NCI-H2171 (cell line): ENCODE measurements around the gene PCK1.

Experiments
- DNase-seq: peaks from one replicate; lab custom pipeline; 2025; lab: John Stamatoyannopoulos, UW

The PCK1 gene

DNA sequence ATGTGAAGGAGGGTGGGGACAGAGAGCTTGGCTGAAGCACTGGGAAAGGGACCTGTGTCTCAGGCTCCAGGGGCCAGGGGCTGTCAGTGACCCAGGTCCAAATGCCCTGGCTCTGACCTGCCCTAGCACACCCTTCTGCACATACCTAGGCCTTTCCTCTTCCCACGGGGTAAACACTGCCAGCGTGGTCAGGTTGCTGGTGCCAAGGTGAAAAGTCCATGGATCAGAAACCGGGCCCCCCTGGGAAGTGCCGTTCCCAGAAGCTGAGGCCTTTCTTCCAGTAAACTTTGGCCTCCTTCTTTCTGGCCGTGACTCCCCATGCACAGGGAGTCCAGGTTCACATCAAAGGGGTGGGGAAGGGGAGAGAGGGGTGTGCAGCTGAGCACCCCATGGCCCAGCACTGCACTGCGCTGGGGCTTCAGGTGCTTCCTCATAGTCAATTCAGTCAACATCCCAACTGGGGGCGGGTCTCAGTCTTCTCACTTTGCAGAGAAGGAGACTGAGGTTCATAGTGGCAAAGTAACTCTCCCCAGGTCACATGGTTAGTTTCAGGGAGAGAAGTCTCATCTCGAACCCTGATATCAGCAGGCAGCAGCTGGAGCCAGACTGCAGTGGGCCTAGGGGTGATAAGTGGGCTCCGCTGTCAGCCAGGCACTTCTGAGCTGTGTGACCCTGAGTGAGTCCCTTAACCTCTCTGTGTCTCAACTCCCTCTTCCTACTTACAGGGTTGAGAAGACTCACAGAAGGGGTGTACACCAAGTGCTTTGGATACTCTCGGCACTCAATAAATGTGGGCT lies 17.0 kb downstream of the PCK1 start:
- DNase-seq = no peak

DNA sequence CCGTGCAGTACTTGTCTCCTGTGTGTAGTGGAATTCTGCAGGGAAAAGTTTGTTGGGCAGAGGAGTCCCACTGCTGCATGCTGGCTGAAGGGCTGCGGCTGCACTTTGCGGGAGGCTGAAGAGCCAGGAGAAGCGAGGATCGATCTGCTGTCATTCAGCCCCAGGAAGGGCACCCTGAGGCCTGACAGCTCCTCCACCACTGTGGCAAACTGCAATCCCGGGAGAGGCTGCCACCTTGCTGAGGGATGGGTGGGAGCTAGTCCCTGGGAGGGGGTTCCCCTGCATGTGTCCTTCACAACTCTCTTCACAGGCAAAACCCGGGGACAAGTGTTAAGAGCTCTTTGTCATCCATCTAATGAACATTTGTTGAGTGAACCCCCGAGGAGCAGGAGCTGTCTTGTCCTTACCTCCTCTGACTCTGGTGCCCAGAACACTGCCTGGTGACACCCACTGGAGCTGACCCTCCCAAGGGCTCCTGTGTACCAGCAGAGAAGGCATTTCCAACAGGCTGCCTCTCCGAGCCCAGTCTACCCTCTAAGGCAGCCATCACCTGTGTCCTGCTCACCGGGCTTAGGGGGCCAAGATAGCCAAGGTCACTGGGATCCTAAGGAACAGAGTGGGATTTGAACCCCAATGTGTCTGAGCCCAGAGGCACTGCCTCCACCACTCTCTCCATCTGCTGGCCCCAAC lies 17.7 kb downstream of the PCK1 start:
- DNase-seq = no peak

DNA sequence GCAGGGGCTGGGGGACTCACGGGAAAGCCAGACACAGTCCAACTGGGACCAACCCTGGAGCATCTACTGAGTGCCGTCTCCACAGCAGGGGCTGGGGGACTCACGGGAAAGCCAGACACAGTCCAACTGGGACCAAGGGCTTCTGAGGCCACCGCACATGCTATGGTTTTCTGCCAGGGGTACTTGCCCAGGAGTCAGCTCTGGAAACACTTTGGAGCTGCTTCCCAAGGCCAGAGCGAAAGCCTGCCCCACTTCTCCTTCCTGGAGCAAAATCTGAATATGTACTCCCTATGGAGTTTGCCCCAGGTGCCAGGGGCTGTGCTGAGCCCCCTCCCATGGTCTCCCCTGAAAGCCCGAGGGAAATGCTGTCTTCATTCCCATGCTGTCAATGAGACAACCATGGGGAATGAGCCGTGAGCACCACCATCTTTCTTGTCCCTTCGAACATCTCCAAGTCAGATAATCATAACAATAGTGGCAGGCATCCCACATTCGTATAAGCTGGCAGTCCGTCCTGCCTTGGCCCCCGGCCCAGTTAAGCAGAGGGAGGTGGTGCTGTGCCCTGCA lies 18.5 kb downstream of the PCK1 start:
- DNase-seq = no peak

DNA sequence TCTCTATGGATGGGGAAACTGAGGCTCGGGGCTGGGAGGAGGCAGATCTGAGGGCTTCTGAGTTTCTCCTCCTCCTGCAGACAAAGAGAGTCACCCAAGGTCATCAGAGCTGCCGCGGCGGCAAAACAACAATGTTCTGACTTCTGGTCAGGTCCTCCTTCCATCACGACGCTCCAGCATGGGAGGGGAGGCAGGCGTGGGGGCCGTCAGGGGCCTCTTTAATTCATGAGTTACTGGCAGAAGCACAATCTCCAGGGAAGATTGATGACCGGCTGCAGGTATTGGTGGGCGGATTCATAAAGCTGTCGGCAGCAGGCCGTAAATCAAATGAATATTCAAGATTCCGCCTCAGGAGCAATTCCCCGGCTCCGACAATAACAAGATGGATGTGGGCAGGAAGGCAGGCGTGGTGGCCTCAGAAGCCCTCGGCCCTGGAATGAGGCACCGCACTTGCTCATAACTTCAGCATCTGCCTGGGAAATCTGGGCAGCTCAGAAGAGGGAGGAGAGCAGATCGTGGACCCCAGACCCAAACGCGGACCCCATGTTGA lies 19.1 kb downstream of the PCK1 start:
- no peak for DNase-seq

DNA sequence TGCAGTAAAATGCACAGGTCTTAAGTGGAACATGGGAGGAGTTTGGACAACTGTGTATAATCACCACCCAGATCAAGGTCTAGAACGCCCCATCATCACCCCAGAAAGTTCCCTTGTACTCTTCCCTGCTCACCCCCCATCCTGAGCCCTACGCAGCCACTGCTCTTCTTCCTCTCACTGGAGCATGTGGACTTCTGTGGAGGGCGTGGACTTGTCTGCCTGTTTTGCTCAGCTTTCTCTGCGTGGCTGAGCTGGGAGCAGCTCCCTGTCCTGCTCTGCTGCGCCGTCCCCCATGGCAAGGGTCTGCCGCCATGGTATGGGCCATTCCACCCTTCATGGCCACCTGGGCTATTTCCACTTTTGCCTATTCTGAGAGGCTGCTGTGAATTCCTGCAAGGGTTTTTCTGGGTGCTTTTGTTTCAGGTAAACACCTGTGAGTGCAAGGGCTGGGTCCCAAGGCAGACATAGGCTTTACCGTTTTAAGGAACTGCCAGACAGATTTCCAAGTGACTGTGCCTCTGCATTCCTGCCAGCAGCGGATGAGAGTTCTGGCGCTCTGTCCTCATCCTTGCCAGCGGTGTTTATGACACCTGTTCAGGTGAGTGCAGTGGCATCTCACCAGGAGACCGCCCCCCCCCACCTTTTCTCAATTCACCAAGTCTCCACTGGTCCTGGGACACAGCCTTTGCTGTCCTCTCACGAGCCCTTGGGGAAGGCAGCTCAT lies 19.7 kb downstream of the PCK1 start:
- DNase-seq = no peak

DNA sequence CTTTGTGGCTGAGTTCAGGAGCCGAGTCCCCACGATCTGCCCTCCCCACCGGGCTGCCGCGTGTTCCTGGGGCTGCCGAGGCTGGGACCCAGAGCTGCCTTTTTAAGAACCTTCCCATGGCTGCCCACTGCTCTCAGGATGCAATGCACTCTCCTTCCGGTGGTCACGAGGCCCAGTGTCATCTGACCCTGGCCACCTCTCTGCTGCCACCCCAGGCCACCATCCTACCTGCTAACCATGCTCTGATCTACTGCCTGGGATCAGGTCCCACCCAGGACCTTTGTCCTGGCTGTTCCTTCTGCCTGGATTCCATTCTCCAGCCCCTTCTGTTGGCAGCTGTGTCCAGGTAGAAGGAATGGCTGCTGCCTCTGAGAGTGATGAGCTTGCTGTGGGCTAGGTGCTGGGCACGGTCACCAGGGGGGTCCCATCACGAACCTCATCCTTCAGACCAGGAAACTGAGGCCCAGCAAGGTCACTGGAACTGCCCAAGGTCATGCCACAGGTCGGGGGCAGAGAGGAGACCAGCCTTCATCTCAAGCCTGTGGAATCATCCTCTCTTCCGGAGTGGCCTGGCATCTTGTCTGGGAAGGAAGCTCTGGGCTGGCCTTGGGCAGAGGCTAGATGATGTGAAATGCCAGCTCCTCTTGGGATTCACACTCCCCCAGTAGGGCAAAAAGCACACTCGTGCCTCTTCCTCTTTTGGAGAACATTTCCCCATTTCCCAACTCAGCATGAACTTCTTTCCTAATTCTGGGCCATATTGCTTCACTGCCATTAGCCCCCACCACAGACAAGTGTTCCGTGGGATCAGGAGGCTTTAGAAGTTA lies 20.5 kb downstream of the PCK1 start:
- no peak for DNase-seq

DNA sequence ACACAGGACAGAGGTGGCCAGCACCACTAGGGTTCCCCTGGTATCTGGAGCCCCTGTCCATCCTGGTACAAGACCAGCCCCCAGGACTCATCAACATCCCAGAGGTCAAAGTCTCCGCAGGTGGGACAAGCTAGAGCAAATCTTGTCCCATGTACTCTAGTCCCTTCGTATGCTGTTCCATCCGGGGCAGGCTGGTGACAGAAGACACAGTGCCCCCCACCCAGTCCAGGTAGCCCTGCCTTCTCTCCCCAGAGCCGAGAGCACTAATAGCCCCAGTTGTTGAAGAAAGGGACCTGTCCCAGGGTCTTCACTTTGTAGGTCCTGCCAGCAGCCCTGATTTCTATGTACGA lies 21.1 kb downstream of the PCK1 start:
- DNase-seq = no peak

DNA sequence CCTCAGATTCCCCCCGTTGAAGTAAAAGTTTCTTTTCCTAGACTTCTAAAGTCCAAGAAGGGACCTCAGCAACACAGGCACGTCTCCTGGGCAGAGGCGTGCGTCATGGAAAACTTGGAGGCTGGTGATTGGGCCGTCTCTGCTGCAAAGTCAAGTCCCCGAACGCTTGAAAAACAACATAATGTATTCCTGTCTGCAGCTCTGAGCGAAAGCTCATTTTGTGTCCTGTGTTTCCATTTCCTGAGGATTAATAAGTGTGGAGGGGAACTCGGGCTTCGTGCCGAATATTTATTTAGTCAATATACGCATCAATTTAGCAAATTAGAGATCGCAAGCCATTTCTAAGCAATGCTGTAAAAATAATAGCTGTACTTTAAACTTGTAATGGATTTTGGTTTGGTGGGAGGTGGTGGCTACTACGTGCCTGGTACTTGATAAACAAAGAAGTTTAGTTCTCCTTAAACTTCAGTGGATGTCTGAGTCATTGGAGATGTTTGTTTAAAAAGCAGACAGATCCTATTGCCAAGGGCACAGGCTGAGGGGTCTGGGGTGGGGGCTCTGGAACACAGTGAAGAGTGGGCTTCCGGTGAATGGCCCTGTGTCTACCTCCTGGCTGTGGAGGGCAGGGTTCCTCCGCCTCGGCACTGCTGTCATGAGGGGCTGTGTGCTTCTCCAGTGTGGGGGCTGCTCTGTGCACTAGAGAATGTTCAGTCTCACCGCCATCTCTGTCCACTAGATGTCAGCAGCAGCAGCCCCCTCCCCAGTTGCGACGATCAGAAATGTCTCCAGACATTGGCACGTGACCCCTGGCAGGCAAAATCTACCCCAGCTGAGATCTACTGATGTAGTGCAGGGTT lies 21.8 kb downstream of the PCK1 start:
- DNase-seq = no peak

DNA sequence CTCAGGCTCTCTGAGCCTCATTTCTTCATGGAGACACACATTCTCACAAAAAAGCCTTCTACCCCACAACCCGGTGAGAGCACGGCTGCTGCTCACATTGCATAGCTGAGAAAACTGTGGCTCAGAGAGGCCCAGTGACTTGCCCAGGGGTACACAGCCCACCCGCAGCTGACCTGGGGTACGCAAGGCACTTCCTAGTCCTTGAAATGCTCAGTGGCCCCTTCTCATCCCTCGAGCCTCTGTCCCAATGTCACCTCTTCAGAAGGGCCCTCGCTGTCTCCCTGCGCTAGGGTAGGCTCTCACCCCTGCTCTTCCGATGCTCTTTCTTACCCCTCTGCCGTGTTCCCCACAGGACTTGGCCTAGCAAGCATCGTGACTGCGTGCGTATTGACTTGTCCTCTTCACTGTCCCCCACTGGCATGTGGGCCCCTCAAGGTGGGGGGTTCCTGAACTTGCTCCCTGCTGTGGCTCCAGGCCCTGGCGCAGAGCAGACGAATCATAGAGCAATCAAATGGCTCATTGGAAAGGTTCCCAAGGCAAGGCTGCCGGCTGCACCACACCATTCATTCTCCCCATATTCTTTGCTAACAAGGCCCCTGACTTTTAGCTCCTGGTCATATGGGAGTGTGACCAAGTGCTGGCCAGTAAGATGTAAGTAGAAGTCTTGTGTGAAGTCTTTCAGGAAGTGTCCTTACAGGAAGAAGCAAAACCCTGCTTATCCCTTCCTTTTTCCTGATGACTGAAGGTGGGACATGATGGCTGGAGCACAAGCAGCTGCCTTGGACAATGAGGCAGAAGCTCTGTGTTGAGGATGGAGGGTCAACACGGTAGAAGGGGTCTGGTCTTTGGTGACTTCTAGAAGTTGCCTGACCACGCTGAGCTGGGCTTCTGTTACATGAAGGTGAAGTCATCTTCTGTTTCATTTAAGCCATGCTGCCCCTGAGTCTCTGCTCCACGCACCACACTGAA lies 22.7 kb downstream of the PCK1 start:
- no peak for DNase-seq

DNA sequence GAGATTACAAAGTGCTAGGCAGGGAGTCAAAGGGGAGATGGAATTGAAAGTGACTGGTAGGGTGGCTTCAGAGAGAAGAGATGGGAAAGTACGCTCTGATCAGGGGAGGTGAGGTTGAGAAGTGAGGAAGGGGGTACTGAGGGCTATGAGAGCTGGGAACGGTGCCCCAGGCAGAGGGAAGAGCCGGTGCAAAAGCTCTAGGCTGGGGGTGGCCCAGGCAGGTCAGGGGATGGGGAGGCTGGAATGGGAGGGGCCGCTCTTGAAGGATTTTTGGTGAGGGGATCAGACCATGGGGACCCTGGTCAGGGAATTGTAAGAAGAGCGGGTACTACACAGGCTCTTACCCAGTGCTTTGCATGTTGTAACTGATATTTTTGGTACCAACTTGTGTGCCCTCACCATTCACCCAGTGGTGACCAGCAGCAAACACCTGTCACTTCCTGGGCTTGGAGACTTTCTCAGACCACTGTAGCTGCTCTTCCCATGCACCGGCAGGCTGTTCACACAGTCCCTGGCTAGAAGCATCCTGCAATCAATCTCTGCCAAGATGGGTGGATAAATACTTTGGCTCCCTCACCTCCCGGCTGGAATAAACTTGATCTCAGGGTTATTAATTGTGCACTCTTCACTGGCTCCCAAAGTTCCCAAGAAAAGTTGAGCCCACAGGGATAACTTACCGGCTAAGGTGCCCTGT lies 24.0 kb downstream of the PCK1 start:
- no peak for DNase-seq

DNA sequence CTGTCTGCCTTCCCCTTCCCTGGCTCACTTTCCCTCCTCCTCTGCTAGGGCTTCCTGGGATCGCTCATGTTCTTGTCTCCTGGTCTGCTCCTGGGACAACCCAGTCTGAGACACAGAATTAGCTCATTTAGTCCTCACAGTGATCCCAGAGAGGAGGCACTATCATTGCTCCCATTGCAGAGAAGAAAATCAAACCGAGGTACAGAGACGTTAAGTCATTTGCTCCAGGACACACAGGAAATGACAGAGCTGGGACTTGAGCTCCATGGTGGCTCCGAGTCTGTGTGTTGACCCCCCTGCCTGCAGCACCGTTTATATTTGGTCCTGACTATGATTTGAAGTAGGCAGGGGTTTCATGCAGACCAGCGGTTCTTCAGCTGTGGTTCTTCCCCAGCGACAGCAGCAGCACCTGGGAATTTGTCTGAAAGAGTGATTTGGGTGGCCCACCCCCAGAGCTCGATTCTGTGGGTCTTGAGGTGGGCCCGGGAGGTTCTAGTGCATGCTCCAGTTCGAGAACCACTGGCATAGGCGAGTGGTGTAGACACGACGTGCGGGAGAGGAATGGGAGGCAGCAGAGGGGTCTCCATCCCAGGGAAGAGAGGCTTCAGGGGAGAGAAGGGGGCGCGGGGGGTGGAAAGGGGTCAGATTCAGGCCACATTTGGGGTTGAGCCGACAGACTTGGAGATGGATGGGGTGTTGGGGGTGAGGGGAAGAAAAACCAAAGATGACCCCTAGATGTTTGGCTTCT lies 24.7 kb downstream of the PCK1 start:
- DNase-seq = no peak

DNA sequence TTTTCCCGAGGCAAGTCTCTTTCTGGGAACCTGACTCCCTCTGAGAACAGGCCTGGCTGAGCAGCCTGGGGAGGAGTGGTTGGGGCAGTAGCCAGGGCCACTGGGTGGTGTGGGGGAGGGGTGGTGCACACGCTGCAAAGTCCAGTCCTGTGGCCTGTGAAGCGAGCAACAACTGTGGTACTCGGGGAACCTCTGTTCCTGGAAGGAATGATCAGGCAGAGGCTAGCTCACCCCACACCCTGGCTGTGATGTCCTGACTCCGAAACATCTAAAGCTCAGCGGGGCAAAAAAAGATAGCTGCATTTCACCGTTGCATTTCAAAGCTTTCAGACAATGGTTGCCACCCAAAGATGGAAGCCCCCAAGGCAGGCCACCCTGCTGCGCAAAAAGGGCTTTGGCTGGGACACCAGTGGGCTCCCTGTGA lies 25.5 kb downstream of the PCK1 start:
- DNase-seq = no peak

DNA sequence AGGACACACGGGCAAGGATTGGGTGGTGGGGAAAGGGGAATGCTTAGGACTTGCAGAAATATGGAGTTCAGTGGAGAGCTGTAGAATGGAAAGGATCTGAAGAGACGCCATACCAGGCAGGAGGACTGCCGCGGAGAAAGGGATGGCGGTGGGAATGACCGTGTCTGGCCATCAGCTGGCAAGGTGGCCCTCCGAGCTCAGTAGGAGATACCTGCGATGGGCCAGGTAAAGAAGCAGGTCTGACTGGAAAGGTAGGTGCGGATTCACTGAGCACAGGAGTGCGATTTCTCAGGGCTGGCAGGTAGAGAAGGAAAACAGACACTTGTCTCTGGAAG lies 26.0 kb downstream of the PCK1 start:
- no peak for DNase-seq

DNA sequence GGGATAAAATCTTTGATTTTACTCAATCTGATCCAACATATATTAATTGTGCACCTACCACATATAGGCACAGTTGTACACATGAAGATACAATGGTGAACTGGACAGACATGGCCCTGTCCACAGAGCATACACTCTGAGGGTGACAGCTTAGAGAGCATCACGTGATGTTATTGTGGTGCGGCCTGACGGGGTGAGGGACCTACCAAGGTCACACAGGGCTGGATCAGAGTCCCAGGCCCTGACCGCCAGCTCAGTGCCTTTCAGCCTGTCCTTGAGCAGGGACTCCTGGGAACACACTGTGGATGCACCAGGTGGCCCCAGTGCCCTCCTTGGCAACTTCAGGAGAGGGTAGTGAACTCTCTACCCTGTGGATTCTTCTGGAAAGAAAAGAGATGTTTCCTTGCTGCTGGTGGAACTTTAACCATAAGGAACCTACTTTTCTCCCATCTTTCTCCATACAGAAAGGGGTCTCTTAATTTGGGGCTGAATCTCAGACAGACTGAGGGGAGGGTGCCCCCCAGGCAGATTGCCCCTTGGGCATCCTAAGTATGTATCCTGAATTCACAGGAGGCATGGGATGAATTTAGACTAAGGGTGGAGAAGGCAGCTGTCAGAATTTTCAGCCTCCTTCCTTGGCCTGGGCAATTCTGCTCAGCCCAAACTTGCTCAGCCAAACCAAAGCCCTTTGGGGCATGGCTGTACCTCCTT lies 26.5 kb downstream of the PCK1 start:
- DNase-seq = no peak

DNA sequence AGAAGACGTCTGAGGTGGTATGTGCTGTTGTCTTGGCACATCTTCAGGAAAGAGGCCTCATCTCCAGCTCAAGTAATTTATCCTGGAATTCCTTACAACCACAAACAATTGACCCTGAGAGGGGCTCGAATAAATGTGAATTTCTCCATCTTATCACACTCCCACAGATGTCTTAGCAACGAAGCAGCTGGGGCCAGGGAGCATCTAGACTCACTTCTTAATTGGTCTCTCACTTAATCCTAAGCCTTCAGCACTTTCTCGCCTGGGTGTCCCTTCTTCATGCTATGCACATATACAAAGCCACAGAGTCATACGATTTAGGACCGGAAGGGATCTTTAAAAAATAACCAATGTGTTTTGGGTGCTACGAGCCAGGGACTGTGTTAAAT lies 27.1 kb downstream of the PCK1 start:
- DNase-seq = no peak

DNA sequence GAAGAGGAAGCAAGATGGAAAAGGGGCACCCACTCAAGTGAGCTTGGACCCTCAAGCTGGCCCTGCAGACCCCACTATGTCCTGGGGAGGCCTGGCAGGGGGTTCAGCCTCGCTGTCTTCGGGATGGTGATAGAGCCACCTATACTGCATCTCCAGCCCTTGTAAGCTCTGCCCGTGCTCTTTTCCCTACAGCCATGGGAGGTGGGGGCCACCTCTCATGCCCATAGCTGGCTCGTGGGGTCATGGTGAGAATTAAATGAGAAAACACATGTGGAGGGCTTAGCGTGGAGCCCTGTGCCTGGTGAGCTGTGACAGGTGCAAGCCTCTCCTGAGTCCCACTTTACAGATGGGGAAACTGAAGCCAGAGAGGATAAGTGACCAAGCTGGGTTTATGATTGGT lies 27.7 kb downstream of the PCK1 start:
- DNase-seq = no peak

DNA sequence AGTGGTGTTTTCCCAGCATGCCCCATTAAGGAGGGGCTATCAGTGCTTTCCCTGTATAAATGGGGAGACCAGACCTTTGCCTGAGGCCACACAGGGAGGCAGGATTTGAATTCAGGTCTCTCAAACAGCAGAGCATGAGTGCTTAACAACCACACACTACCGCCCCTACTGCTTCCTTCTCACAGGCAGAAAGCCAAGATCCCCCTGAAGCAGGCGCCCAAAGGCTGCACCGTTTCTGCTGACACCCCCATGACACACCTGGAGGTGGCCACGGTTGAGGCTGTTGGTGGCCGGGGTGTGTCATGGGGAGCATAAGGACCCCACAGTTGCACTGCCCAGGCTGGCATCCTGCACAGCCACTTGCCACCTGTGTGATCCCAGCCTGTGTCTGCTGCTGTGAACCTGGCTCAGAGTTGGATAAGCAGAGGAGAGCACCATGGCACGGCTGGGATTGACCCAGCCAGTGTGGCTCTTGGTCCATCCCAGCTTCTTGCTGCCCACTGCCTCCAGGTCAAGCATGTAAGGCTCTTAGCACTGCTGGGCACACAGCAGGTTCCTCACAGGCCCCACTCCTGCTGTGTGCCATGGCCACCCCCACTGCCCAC lies 28.3 kb downstream of the PCK1 start:
- no peak for DNase-seq
